ENCODE measurements around the gene DLG4.
A peak's percentile ranks its signal among the peaks of the same experiment; 100 is the strongest.

Gene DLG4

GRCh38 chr17:7214300-7215135 is 5.1 kb downstream of the DLG4 start:
- H3K9ac ChIP-seq = no peak overlapping the region
- peak overlapping the region; percentile 50 for H3K4me3 ChIP-seq (ENCODE audit: low read depth, low read length)
- H3K36me3 ChIP-seq (ENCODE audit: control insufficient read depth, insufficient read depth, low read length) = no peaks in the 10 kb centered on the region
- no peaks in the 10 kb centered on the region for H3K9me3 ChIP-seq (ENCODE audit: control insufficient read depth, low read length)
- H3K4me1 ChIP-seq = peaks cover 33% of the 10 kb centered on the region
- TF ChIP-seq CTCF (IDR thresholded peaks at IDR 0.05) = peak; percentile 64
- H3K4me2 ChIP-seq (ENCODE audit: low read length) = peak overlapping the region; percentile 71
- peak overlapping the region; percentile 71 for H3K27ac ChIP-seq
- peaks cover 11% of the 10 kb centered on the region for H3K79me2 ChIP-seq
- no peaks in the 10 kb centered on the region for H3K27me3 ChIP-seq (ENCODE audit: control insufficient read depth, insufficient read depth, low read length)
- H2AFZ ChIP-seq = peak overlapping the region; percentile 63

- no peaks in the 10 kb centered on the region for H3K36me3 ChIP-seq (ENCODE audit: control insufficient read depth, insufficient read depth, low read length)
- no peaks in the 10 kb centered on the region for H3K27me3 ChIP-seq (ENCODE audit: control insufficient read depth, insufficient read depth, low read length)
- H3K9ac ChIP-seq = no peak overlapping the region
- H3K4me1 ChIP-seq = peaks cover 31% of the 10 kb centered on the region
- peaks cover 11% of the 10 kb centered on the region for H3K79me2 ChIP-seq
- H3K4me3 ChIP-seq (ENCODE audit: low read depth, low read length) = peak overlapping the region; percentile 50
- H3K9me3 ChIP-seq (ENCODE audit: control insufficient read depth, low read length) = no peaks in the 10 kb centered on the region
- peak overlapping the region; percentile 71 for H3K4me2 ChIP-seq (ENCODE audit: low read length)
- peak; percentile 61 for TF ChIP-seq CTCF (IDR thresholded peaks at IDR 0.05)
- H2AFZ ChIP-seq = peak overlapping the region; percentile 31
- peak overlapping the region; percentile 71 for H3K27ac ChIP-seq
These were observed 5.7 kb downstream of the DLG4 start for GRCh38 chr17:7213895-7214299.

DNA sequence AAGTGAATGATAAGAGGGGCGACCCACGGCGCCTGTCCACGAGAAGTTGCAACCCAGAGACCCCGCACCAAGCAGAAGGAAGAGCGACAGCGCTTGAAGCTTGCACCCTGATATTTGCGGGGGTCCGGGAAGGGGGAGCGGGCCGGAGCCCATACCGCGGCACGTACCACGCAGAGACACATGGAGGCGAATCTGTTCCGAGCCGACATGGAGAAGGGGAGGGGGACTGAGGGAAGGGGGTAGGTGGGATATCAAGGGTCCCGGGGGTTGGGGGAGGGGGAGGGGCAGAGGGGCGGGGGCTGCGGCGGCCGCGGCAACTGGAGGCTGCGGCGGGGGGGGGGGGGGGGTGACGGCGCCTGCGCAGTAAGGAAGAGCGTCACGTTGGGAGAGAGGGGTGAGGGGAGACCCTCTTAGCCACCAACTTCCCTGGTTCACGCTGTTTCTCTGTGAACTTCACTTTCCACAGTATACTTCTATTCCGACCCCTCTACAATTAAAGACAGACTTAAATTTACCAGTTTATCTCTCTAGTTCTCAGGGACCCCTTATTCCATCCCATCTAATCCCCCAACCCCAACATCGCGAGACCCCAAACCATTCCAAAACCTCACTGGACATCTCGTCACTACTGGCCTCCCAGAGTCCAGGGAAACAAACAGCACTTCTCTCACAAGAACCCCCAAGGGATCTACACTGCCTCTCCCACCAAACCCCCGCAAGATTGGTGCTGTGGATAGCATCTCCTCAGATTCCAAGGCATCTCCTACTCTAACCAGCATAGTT is 8.0 kb downstream of the DLG4 start:
- H3K4me3 ChIP-seq (ENCODE audit: low read depth, low read length) = no peak overlapping the region
- no peaks in the 10 kb centered on the region for H3K36me3 ChIP-seq (ENCODE audit: control insufficient read depth, insufficient read depth, low read length)
- H3K4me1 ChIP-seq = peaks cover 16% of the 10 kb centered on the region
- no peak overlapping the region for H3K4me2 ChIP-seq (ENCODE audit: low read length)
- no peak overlapping the region for H3K9ac ChIP-seq
- H3K27ac ChIP-seq = no peak overlapping the region
- no peaks in the 10 kb centered on the region for H3K9me3 ChIP-seq (ENCODE audit: control insufficient read depth, low read length)
- H2AFZ ChIP-seq = no peak overlapping the region
- H3K79me2 ChIP-seq = peaks cover 11% of the 10 kb centered on the region
- no peak for TF ChIP-seq CTCF (IDR thresholded peaks at IDR 0.05)
- no peaks in the 10 kb centered on the region for H3K27me3 ChIP-seq (ENCODE audit: control insufficient read depth, insufficient read depth, low read length)

DNA sequence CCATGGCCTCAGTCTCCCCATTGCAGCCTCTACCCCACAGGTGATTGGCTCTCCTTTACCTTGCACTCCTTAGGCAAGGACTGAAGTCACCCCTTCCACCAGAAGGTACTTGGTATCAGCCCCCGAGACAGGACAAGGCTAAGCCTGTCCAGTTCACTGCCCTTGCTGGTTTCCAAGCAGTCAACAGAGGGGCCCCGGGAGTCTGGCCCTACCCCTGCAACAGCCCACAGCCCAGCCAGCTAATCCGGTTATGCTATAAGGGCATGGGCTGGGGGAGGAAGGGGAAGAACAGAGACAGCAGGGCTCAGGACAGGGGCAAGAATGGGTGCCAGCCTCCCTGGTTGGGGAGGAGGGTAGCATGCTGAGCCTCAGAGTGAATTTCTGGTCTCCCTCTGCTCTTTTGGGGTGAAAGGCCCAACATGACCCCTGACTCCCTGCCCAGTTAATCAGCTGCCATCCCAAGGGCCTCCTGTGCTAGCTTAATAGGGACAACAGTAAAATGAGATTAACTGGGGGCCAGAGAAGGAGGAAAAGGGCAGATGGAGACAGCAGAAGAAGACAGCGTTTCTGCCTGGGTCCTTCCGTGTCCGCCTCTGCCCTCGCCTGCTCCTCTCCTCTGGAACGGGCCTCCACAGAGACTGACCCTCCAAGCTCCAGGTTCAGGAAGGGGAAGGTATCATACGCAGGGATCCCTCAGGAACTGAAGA is 10.7 kb downstream of the DLG4 start:
- H3K36me3 ChIP-seq (ENCODE audit: control insufficient read depth, insufficient read depth, low read length) = no peaks in the 10 kb centered on the region
- no peak overlapping the region for H3K4me3 ChIP-seq (ENCODE audit: low read depth, low read length)
- no peak for TF ChIP-seq CTCF (IDR thresholded peaks at IDR 0.05)
- H3K79me2 ChIP-seq = peaks cover 9% of the 10 kb centered on the region
- H3K9me3 ChIP-seq (ENCODE audit: control insufficient read depth, low read length) = no peaks in the 10 kb centered on the region
- H3K9ac ChIP-seq = no peak overlapping the region
- H2AFZ ChIP-seq = no peak overlapping the region
- peaks cover 4% of the 10 kb centered on the region for H3K4me1 ChIP-seq
- H3K27ac ChIP-seq = no peak overlapping the region
- H3K27me3 ChIP-seq (ENCODE audit: control insufficient read depth, insufficient read depth, low read length) = no peaks in the 10 kb centered on the region
- H3K4me2 ChIP-seq (ENCODE audit: low read length) = no peak overlapping the region
